ENCODE results near the gene SPACA5.

DNA sequence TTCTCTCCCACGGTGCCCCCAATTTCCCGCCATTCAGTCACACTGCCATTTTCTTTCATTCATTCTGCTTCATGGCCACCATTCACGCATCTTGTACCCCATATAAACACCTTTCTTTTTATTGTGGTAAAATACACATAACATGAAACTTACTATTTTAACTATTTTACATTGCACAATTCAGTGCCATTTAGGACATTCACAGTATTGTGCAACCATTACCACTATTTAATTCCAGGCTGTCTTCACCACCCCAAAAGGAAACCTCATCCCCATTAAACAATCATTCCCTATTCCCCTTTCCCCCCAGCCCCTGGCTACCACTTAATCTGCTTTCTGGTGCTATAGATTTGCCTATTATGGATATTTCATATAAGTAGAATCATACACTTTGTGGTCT is 15.9 kb downstream of the SPACA5 start:
- TF ChIP-seq, protein P1, sequence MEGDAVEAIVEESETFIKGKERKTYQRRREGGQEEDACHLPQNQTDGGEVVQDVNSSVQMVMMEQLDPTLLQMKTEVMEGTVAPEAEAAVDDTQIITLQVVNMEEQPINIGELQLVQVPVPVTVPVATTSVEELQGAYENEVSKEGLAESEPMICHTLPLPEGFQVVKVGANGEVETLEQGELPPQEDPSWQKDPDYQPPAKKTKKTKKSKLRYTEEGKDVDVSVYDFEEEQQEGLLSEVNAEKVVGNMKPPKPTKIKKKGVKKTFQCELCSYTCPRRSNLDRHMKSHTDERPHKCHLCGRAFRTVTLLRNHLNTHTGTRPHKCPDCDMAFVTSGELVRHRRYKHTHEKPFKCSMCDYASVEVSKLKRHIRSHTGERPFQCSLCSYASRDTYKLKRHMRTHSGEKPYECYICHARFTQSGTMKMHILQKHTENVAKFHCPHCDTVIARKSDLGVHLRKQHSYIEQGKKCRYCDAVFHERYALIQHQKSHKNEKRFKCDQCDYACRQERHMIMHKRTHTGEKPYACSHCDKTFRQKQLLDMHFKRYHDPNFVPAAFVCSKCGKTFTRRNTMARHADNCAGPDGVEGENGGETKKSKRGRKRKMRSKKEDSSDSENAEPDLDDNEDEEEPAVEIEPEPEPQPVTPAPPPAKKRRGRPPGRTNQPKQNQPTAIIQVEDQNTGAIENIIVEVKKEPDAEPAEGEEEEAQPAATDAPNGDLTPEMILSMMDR (IDR thresholded peaks at IDR 0.05; ENCODE audit: extremely low read depth in 1 of 2, insufficient read depth in 1 of 2, low read depth in 1 of 2, low read length in 2 of 2): no peak
- TF ChIP-seq POLR2A (IDR thresholded peaks at IDR 0.05; ENCODE audit: low read depth, low read length) (no peak), EZH2 (IDR thresholded peaks at IDR 0.05; ENCODE audit: borderline replicate concordance, low read depth, low read length, severe bottlenecking) (no peak), POLR2AphosphoS5 (IDR thresholded peaks at IDR 0.05; ENCODE audit: insufficient read depth, low read depth, low read length) (no peak), MYC (IDR thresholded peaks at IDR 0.05; ENCODE audit: low read depth, low read length) (no peak)
- TF ChIP-seq, protein P2, sequence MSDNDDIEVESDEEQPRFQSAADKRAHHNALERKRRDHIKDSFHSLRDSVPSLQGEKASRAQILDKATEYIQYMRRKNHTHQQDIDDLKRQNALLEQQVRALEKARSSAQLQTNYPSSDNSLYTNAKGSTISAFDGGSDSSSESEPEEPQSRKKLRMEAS (IDR thresholded peaks at IDR 0.05; ENCODE audit: insufficient read depth, insufficient read length): no peak
